HepG2 (cell line): ENCODE results near the gene DBNDD1. TPM values are rescaled to one million over a fixed set of nuclear protein-coding genes. Genes with fewer than 3 reads are reported as not detected.

Source experiments
- CEBPZ ChIP-seq: IDR thresholded peaks from 2 replicates; pipeline ENCODE4 v1.6.1; 2012; ENCODE audit warnings: low read length, improper control_type of control experiment
- ELF3 ChIP-seq: IDR thresholded peaks from 2 replicates; pipeline ENCODE4 v1.6.1; 2016; ENCODE audit warnings: missing genetic modification reagents, missing compliant biosample characterization
- MYC ChIP-seq: sonication (generic); formaldehyde crosslinking; IDR thresholded peaks from 2 replicates; pipeline ENCODE4 v1.9.0; 2021; ENCODE audit warnings: missing genetic modification reagents, borderline replicate concordance
- ZBTB14 ChIP-seq: sonication (generic); formaldehyde crosslinking; IDR thresholded peaks from 2 replicates; pipeline ENCODE4 v1.4.0; 2020; ENCODE audit warnings: missing genetic modification reagents
- ZBTB40 ChIP-seq, 2 experiments: fragments of 450-650 bp in 1 of 2; sonication (generic) in 1 of 2; formaldehyde crosslinking in 1 of 2; IDR thresholded peaks; 2 replicates each; pipeline versions ENCODE4 v1.6.1 to v1.8.0; 2016 to 2022; ENCODE audit warnings: antibody characterized with exemption in 1 of 2, mild to moderate bottlenecking in 1 of 2, missing genetic modification reagents in 1 of 2
- ZGPAT ChIP-seq: IDR thresholded peaks from 2 replicates; pipeline ENCODE4 v1.6.1; 2016; ENCODE audit warnings: mild to moderate bottlenecking
- ZNF432 ChIP-seq: sonication (generic); formaldehyde crosslinking; IDR thresholded peaks from 2 replicates; pipeline ENCODE4 v1.5.0; 2020; ENCODE audit warnings: missing genetic modification reagents, mild to moderate bottlenecking, borderline replicate concordance
- ZNF660 ChIP-seq: sonication (generic); formaldehyde crosslinking; IDR thresholded peaks from 2 replicates; pipeline ENCODE4 v1.5.1; 2020; ENCODE audit warnings: mild to moderate bottlenecking, low read depth, missing genetic modification reagents, borderline replicate concordance
- ZSCAN30 ChIP-seq: sonication (generic); formaldehyde crosslinking; IDR thresholded peaks from 2 replicates; pipeline ENCODE4 v1.5.0; 2020; ENCODE audit warnings: mild to moderate bottlenecking, missing genetic modification reagents
- ZXDC ChIP-seq: sonication (generic); formaldehyde crosslinking; IDR thresholded peaks from 2 replicates; pipeline ENCODE4 v1.5.0; 2020; ENCODE audit warnings: mild to moderate bottlenecking, missing genetic modification reagents
- polyA plus RNA-seq, 8 experiments: library from polyadenylated mRNA; depleted of rRNA in 3 of 8; stranded (reverse) in 7 of 8; unstranded in 1 of 8; fragments of >200 nt; fragmentation: Illumina TruSeq in 4 of 8; extraction: Trizol in 4 of 8; gene quantifications; 2 replicates each; pipeline versions ENCODE4 v1.2.1 to v1.2.3, GENCODE V29; 2011 to 2016; ENCODE audit warnings: low read depth in 4 of 8, missing spikeins in 1 of 8, mixed read lengths in 1 of 8; ENCODE audit not compliant: insufficient read depth in 1 of 8
- total RNA-seq, 5 experiments: library from RNA; depleted of rRNA; stranded (reverse); fragments of >200 nt; fragmentation: Illumina TruSeq; extraction: Trizol; gene quantifications; 2 replicates each; pipeline ENCODE4 v1.2.3, GENCODE V29; 2016; ENCODE audit warnings: low read depth in 1 of 5

Gene DBNDD1
- total and polyA plus RNA-seq, 2 of the 13 experiments (the other 11 are each of a cell fraction or from before 2014, with no cell fraction given) = 17.0 to 40.4 TPM

- no peak for TF ChIP-seq CEBPZ
- 0 out of 2 replicates have a peak, but pooled peaks have one; percentile 6 for TF ChIP-seq ZXDC (CRISPR knock-in tag)
- no peak for TF ChIP-seq ZSCAN30 (CRISPR knock-in tag)
- peak; percentile 91 for TF ChIP-seq ELF3 (CRISPR knock-in tag)
- TF ChIP-seq ZBTB40 (IDR thresholded peaks at IDR 0.05) = no peak
- no peak for TF ChIP-seq ZBTB40 (CRISPR knock-in tag; IDR thresholded peaks at IDR 0.05)
- TF ChIP-seq ZBTB14 (CRISPR knock-in tag) = no peak
- TF ChIP-seq ZGPAT (CRISPR knock-in tag) = no peak
- TF ChIP-seq ZNF432 (CRISPR knock-in tag) = no peak
- TF ChIP-seq ZNF660 (CRISPR knock-in tag) = no peak
- TF ChIP-seq MYC = peak; percentile 72; the same call in 1 of the 2 replicates
Observed at GRCh38 chr16:90020838-90021382, 1.7 kb upstream of the DBNDD1 start (continued).
